HG03097 (cell line): ENCODE measurements around the gene TNFSF12.
"Not testable (repeated sequence)": the region's sequence is repeated elsewhere in the genome, so short reads cannot be mapped to it uniquely, and the experiment has no call there.

ENCODE experiments used
- ATAC-seq: cut with Tn5 transposase; IDR thresholded peaks from one replicate; pipeline ENCODE4 v1.9.1; 2021; ENCODE audit not compliant: unreplicated experiment, low FRiP score

TNFSF12 gene

GRCh38 chr17:7583253-7584109 is 34.6 kb downstream of the TNFSF12 start, which contains the start of gene MPDU1:
Gene MPDU1 (plus strand): TSS chr17:7583852. CDS start chr17:7583863, 11 bp downstream.
- ATAC-seq, result peak; percentile 61

GRCh38 chr17:7586673-7587419 is 38.0 kb downstream of the TNFSF12 start:
- ATAC-seq, result no peak

- ATAC-seq, result no peak
These were observed 38.7 kb downstream of the TNFSF12 start for GRCh38 chr17:7587420-7588151.

- ATAC-seq, result no peak
These were observed 39.8 kb downstream of the TNFSF12 start for GRCh38 chr17:7588553-7589203.

- ATAC-seq, result no peak
These were observed 40.5 kb downstream of the TNFSF12 start for GRCh38 chr17:7589204-7589868.

- ATAC-seq, result no peak
These were observed 41.2 kb downstream of the TNFSF12 start, which contains the start of gene SOX15 for GRCh38 chr17:7589891-7590691. Gene SOX15 (minus strand): TSS chr17:7590094. CDS start chr17:7589676, 418 bp downstream.

GRCh38 chr17:7590743-7591142 is 41.9 kb downstream of the TNFSF12 start:
- no peak for ATAC-seq

GRCh38 chr17:7591596-7591995 is 42.7 kb downstream of the TNFSF12 start:
- no peak for ATAC-seq

- no peak for ATAC-seq
These were observed 43.7 kb downstream of the TNFSF12 start for GRCh38 chr17:7592422-7593021.

GRCh38 chr17:7593296-7593695 is 44.4 kb downstream of the TNFSF12 start:
- ATAC-seq, result no peak

- not testable (repeated sequence) for ATAC-seq
These were observed 48.7 kb downstream of the TNFSF12 start for GRCh38 chr17:7597561-7597960.

GRCh38 chr17:7606280-7606679 is 57.4 kb downstream of the TNFSF12 start:
- no peak for ATAC-seq
